ENCODE results near the gene VWA3B. TPM values are rescaled to one million over a fixed set of nuclear protein-coding genes. Genes with fewer than 3 reads are reported as not detected.

The VWA3B gene
- total RNA-seq, 1 donor from 2014 or later, result not detected

GRCh38 chr2:98060277-98060676, 26.7 kb upstream of the VWA3B start:
- no peak overlapping the region for H3K27ac Mint-ChIP-seq
- no peak for TF ChIP-seq CTCF (IDR thresholded peaks at IDR 0.05)
- no peaks in the 10 kb centered on the region for H3K36me3 Mint-ChIP-seq (ENCODE audit: low read depth)
- H3K4me3 Mint-ChIP-seq, result no peak overlapping the region
- peaks cover 2% of the 10 kb centered on the region for H3K9me3 Mint-ChIP-seq
- ATAC-seq (ENCODE audit: low read depth) (no peak), DNase-seq (no peak)
- ChIA-PET POLR2A (interaction anchor here (0.7 kb wide), 1 partner anchor 161 kb away, joined by 4 read pairs; no protein-coding TSS in a partner anchor), CTCF (interaction anchor here (0.8 kb wide), 1 partner anchor 253 kb away, joined by 3 read pairs; no protein-coding TSS in a partner anchor)
- no peaks in the 10 kb centered on the region for H3K4me1 Mint-ChIP-seq
- no peaks in the 10 kb centered on the region for H3K27me3 Mint-ChIP-seq
- intact Hi-C loops (cut with micrococcal nuclease), result no loop called here

DNA sequence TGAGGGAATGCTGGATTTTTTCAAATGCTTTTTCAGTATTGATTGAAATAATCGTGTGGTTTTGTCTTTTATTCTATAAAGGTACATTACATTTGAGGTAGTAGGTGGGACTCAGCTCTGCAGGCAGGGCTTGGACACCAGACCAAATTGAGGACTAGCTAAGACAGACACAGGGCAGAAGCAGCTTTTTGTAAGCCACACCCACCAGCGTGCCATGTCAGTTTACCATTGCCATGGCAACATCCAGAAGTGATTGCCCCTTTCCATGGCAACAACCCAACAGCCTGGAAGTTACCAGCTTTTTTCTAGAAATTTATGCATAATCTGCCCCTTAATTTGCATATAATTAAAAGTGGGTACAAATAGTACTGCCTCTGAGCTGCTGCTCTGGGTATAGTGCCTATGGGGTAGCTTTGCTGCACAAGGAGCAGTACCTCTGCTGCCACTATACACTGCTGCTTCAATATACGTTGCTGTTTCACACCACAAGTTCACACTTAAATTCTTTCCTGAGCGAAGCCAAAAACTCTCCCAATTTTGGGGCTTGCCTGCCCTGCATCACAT, 23.6 kb upstream of the VWA3B start:
- Mint-ChIP-seq H3K9me3 (peaks cover 2% of the 10 kb centered on the region), H3K4me3 (no peak overlapping the region), H3K27ac (no peak overlapping the region), H3K36me3 (ENCODE audit: low read depth) (no peaks in the 10 kb centered on the region), H3K4me1 (no peaks in the 10 kb centered on the region), H3K27me3 (peaks cover 1% of the 10 kb centered on the region)
- ChIA-PET CTCF (no interaction called here), POLR2A (no interaction called here)
- ATAC-seq (ENCODE audit: low read depth) (no peak), DNase-seq (no peak)
- TF ChIP-seq CTCF (IDR thresholded peaks at IDR 0.05), result no peak
- intact Hi-C loops (cut with micrococcal nuclease), result no loop called here

DNA sequence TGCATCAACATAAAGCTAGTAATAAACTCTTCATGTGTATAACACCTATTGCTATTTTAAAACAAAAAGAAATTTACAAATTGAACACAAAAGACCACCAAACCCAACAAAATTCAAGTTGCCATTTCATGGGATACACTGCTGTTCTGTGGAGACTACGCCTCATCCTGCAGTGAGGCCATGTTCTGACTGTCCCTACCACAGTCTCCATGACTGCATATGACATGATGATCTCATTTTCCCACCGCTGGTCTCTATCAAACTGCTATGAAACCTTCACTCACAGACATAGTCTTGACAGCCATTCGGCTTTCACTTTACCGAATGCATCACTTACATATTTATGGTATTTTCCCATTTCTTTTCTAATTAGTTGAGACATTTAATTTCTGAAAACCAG, 21.2 kb upstream of the VWA3B start:
- ChIA-PET CTCF (no interaction called here), POLR2A (no interaction called here)
- H3K36me3 Mint-ChIP-seq (ENCODE audit: low read depth), result no peaks in the 10 kb centered on the region
- intact Hi-C loops (cut with micrococcal nuclease), result no loop called here
- H3K4me3 Mint-ChIP-seq, result no peak overlapping the region
- DNase-seq (no peak), ATAC-seq (ENCODE audit: low read depth) (no peak)
- peaks cover 2% of the 10 kb centered on the region for H3K9me3 Mint-ChIP-seq
- no peak for TF ChIP-seq CTCF (IDR thresholded peaks at IDR 0.05)
- H3K4me1 Mint-ChIP-seq, result no peaks in the 10 kb centered on the region
- H3K27me3 Mint-ChIP-seq, result peaks cover 1% of the 10 kb centered on the region
- no peak overlapping the region for H3K27ac Mint-ChIP-seq

DNA sequence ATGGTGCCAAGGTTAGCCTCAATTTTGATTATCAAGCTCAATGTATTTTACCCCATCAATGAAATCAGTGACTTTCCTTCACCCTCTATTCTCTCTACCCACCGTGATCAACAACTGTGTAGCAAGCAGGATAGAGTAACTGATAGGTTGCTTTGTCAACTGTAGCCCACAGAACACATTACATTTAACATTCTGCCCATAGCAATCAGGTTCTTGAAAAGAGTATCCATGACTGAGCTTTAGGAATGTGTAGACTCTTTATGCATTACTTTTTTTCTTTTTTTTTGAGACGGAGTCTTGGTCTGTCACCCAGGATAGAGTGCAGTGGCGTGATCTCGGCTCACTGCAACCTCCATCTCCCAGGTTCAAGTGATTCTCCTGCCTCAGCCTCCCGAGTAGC, 19.8 kb upstream of the VWA3B start:
- Mint-ChIP-seq H3K9me3 (no peaks in the 10 kb centered on the region), H3K4me3 (no peak overlapping the region), H3K27me3 (peaks cover 1% of the 10 kb centered on the region), H3K27ac (no peak overlapping the region), H3K4me1 (no peaks in the 10 kb centered on the region), H3K36me3 (ENCODE audit: low read depth) (no peaks in the 10 kb centered on the region)
- ATAC-seq (ENCODE audit: low read depth) (no peak), DNase-seq (no peak)
- intact Hi-C loops (cut with micrococcal nuclease), result no loop called here
- CTCF ChIA-PET, result no interaction called here
- POLR2A ChIA-PET, result no interaction called here
- TF ChIP-seq CTCF (IDR thresholded peaks at IDR 0.05), result no peak

DNA sequence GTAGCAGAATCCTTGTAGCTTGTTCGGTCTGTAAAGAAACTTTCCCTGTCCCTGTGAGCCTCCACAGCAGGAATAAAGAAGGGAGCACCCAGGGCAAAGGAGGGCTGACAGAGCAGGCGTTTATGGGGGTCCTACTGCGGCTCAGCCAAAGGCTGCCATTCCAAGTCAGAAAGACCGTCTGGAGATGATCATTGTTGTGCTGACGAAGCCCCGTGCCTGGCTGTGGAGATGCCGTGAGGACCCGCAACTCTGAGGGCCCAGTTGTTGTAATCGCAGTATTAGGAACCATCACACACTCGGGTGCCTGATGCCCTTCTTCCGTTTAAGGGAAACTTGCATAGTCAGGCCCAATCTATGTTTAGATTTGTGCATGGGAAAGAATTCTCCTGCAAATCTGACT, 16.9 kb upstream of the VWA3B start:
- intact Hi-C loops (cut with micrococcal nuclease), result no loop called here
- ChIA-PET POLR2A (no interaction called here), CTCF (no interaction called here)
- no peak for TF ChIP-seq CTCF (IDR thresholded peaks at IDR 0.05)
- Mint-ChIP-seq H3K4me3 (no peak overlapping the region), H3K27me3 (peaks cover 1% of the 10 kb centered on the region), H3K9me3 (no peaks in the 10 kb centered on the region), H3K27ac (no peak overlapping the region), H3K4me1 (no peaks in the 10 kb centered on the region), H3K36me3 (ENCODE audit: low read depth) (no peaks in the 10 kb centered on the region)
- ATAC-seq (ENCODE audit: low read depth), result no peak
- no peak for DNase-seq

Data from activated B cell treated with CpG ODN at 0.5 μM for 24 hours (primary cell).